Colonic mucosa (tissue), 4 donors: Measurements from ENCODE around the gene KRT28. TPM values are rescaled to one million over a fixed set of nuclear protein-coding genes. Genes with fewer than 3 reads are reported as not detected.
A peak's percentile ranks its signal among the peaks of the same experiment; 100 is the strongest.
"Not testable (repeated sequence)": the region's sequence is repeated elsewhere in the genome, so short reads cannot be mapped to it uniquely, and the experiment has no call there.

Experiments used
- DNase-seq: peaks from one replicate; pipeline ENCODE4 v3.0.0-alpha.2; 2020
- H3K27ac ChIP-seq: fragments of 200-600 bp; one replicate; pipeline ENCODE4 v1.8.0; 2021
- H3K27me3 ChIP-seq: fragments of 200-600 bp; one replicate; pipeline ENCODE4 v1.8.0; 2021
- H3K36me3 ChIP-seq: fragments of 200-600 bp; one replicate; pipeline ENCODE4 v1.8.0; 2021
- H3K4me1 ChIP-seq: fragments of 200-600 bp; one replicate; pipeline ENCODE4 v1.8.0; 2021; ENCODE audit warnings: mild to moderate bottlenecking
- H3K4me3 ChIP-seq: fragments of 200-600 bp; one replicate; pipeline ENCODE4 v1.8.0; 2021
- H3K9ac ChIP-seq, 2 donors: one replicate each; pipeline ENCODE4 v1.7.0; 2013; ENCODE audit warnings: control low read depth in 2 of 2, low read depth in 2 of 2, low read length in 2 of 2
- H3K9me3 ChIP-seq: fragments of 200-600 bp; one replicate; pipeline ENCODE4 v1.8.0; 2021
- intact Hi-C: fragments of 100-400 bp; cut with DNase I; formaldehyde crosslinking; loops from one replicate; pipeline ENCODE4 v1.14.1; 2022
- total RNA-seq, 2 donors: library from RNA; stranded (reverse); fragmentation: NEBNext Ultra II Directional in 1 of 2; extraction: Animal tissue kit (Norgen Biotek cat#: 25700) in 1 of 2; gene quantifications; one replicate each; pipeline ENCODE4 v1.2.1, GENCODE V29; 2021
- TF ChIP-seq, protein P1 (sequence below): fragments of 200-600 bp; IDR thresholded peaks from one replicate; pipeline ENCODE4 v1.8.0; 2022; ENCODE audit warnings: antibody characterized with exemption, mild to moderate bottlenecking
- donor health status: healthy.
- donor health status: DM: no; HTN: no; CAD: no.
- donor health status: DM: no; HTN: no; CAD: no.

The KRT28 gene
- total RNA-seq, 2 donors from 2014 or later: not detected

DNA sequence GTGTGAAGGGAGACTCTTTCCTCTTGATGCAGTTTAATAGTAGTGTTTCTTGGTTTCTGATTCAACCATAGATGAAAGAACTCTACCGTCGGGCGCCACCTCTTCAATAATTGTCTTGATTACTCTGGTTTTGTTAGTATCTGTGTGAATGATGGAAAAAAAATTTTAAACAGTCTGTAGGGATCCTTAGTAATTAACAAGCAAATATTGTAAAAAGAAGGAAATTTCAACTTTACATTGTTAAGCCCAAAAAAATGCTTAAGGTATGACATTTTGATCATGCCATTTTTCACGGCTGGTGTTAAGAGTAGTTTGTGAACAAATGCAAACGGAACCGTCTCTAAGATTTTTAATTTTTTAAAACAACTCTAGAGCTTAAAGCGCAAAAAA is 18.6 kb upstream of the KRT28 start:
- Histone ChIP-seq H3K9me3 (no peaks in the 10 kb centered on the region), H3K9ac (peak overlapping the region; percentile 26 to 40), H3K4me3 (peak overlapping the region; percentile 60), H3K4me1 (no peaks in the 10 kb centered on the region), H3K36me3 (no peaks in the 10 kb centered on the region), H3K27ac (peak overlapping the region; percentile 82), H3K27me3 (no peaks in the 10 kb centered on the region)
- intact Hi-C loops: no loop called here
- DNase-seq: no peak
- TF ChIP-seq, protein P1, sequence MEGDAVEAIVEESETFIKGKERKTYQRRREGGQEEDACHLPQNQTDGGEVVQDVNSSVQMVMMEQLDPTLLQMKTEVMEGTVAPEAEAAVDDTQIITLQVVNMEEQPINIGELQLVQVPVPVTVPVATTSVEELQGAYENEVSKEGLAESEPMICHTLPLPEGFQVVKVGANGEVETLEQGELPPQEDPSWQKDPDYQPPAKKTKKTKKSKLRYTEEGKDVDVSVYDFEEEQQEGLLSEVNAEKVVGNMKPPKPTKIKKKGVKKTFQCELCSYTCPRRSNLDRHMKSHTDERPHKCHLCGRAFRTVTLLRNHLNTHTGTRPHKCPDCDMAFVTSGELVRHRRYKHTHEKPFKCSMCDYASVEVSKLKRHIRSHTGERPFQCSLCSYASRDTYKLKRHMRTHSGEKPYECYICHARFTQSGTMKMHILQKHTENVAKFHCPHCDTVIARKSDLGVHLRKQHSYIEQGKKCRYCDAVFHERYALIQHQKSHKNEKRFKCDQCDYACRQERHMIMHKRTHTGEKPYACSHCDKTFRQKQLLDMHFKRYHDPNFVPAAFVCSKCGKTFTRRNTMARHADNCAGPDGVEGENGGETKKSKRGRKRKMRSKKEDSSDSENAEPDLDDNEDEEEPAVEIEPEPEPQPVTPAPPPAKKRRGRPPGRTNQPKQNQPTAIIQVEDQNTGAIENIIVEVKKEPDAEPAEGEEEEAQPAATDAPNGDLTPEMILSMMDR: no peak

GRCh38 chr17:40817103-40817682 is 17.4 kb upstream of the KRT28 start:
- Histone ChIP-seq H3K27me3 (no peaks in the 10 kb centered on the region), H3K9me3 (no peaks in the 10 kb centered on the region), H3K4me1 (no peaks in the 10 kb centered on the region), H3K36me3 (no peaks in the 10 kb centered on the region), H3K4me3 (no peak overlapping the region), H3K27ac (no peak overlapping the region), H3K9ac (no peak overlapping the region)
- TF ChIP-seq, protein P1: no peak
- intact Hi-C loops: no loop called here
- no peak for DNase-seq

DNA sequence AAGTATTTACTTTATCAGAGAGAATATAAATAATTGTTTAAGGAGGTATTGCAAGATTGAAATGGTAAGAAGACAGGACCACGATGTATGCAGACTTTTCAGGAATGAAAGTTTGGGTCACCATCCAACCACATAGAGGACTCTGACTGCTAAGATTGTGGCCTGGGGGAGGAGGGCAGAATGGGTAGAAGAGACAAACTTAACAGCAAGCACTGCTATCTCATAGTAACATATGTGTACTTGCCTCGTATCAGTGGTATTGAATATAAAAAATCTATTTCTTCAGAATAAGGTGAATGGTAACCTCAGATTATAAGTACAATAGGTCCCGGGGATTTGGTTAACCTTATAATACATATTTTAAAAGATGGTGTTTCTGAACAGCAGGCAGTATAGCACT is 16.8 kb upstream of the KRT28 start:
- peaks cover 2% of the 10 kb centered on the region for H3K27me3 ChIP-seq
- intact Hi-C loops: no loop called here
- H3K9ac ChIP-seq: no peak overlapping the region
- H3K4me3 ChIP-seq: no peak overlapping the region
- no peaks in the 10 kb centered on the region for H3K4me1 ChIP-seq
- no peak overlapping the region for H3K27ac ChIP-seq
- DNase-seq: no peak
- no peaks in the 10 kb centered on the region for H3K36me3 ChIP-seq
- no peaks in the 10 kb centered on the region for H3K9me3 ChIP-seq
- TF ChIP-seq, protein P1: no peak

- intact Hi-C loops: no loop called here
- no peak for DNase-seq
- H3K9ac ChIP-seq: no peak overlapping the region
Measured at GRCh38 chr17:40815381-40815780, 15.6 kb upstream of the KRT28 start.

DNA sequence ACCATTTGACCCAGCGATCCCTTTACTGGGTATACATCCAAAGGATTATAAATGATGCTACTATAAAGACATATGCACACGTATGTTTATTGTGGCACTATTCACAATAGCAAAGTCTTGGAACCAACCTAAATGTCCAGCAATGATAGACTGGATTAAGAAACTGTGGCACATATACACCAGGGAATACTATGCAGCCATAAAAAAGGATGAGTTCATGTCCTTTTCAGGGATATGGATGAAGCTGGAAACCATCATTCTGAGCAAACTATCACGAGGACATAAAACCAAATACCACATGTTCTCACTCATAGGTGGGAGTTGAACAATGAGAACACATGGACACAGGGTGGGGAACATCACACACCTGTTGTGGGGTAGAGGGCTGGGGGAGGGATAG is 14.9 kb upstream of the KRT28 start:
- H3K27ac ChIP-seq, H3K36me3 ChIP-seq, H3K9me3 ChIP-seq, DNase-seq, H3K9ac ChIP-seq, H3K4me1 ChIP-seq, intact Hi-C loops, H3K4me3 ChIP-seq: not testable (repeated sequence)
- peaks cover 12% of the 10 kb centered on the region for H3K27me3 ChIP-seq

More at GRCh38 chr17:40815381-40815780, 15.6 kb upstream of the KRT28 start:
- Histone ChIP-seq H3K27ac (no peak overlapping the region), H3K4me1 (no peaks in the 10 kb centered on the region), H3K9me3 (no peaks in the 10 kb centered on the region), H3K36me3 (no peaks in the 10 kb centered on the region), H3K4me3 (no peak overlapping the region), H3K27me3 (peaks cover 11% of the 10 kb centered on the region)
- TF ChIP-seq, protein P1: no peak

DNA sequence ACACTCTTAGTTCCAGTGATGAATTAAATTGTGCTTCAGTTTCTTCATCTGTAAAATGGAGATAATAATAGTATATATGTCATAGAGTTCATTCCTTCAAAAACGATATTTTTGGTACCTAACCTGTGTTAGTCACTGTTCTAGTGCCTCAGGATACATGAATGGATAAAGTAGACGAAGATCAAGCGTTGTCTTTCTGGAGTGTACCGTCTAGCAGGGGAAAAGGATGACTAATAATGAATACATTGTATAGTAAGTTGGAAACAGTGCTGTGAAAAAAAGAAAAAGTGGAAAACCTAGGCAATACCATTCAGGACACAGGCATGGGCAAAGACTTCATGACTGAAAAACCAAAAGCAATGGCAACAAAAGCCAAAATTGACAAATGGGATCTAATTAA is 14.0 kb upstream of the KRT28 start:
- intact Hi-C loops: no loop called here

More for the DNA sequence above, 14.0 kb upstream of the KRT28 start:
- Histone ChIP-seq H3K27me3 (peaks cover 12% of the 10 kb centered on the region), H3K9ac (no peak overlapping the region), H3K36me3 (no peaks in the 10 kb centered on the region), H3K4me1 (no peaks in the 10 kb centered on the region), H3K27ac (no peak overlapping the region), H3K4me3 (no peak overlapping the region), H3K9me3 (no peaks in the 10 kb centered on the region)
- TF ChIP-seq, protein P1: no peak
- no peak for DNase-seq
